Activated CD8-positive, alpha-beta T cell treated with anti-CD3 and anti-CD28 coated beads for 36 hours (primary cell): Measurements from ENCODE around the gene KNG1. TPM values are rescaled to one million over a fixed set of nuclear protein-coding genes. Genes with fewer than 3 reads are reported as not detected.
"Not testable (repeated sequence)": the region's sequence is repeated elsewhere in the genome, so short reads cannot be mapped to it uniquely, and the experiment has no call there.

ENCODE experiments used
- ATAC-seq: fragments of 200-7000 bp; cut with Tn5 transposase; one replicate; pipeline ENCODE4 v1.10.0; 2021; ENCODE audit warnings: mild to moderate bottlenecking, moderate library complexity
- CTCF ChIA-PET: fragments of 350-600 bp; sonication (Branson Sonifier 250); formaldehyde crosslinking; loops from one replicate; lab custom pipeline; 2021; ENCODE audit warnings: antibody characterized with exemption; lab: Charles Lee
- POLR2A ChIA-PET: fragments of 350-600 bp; sonication (Branson Sonifier 250); formaldehyde crosslinking; loops from one replicate; lab custom pipeline; 2021; ENCODE audit warnings: antibody characterized with exemption; lab: Charles Lee
- DNase-seq: peaks from one replicate; pipeline ENCODE4 v3.0.0-alpha.2; 2020
- H3K27ac Mint-ChIP-seq: one replicate; pipeline ENCODE4 v1.8.0; 2021; ENCODE audit warnings: mild to moderate bottlenecking, mixed read lengths
- H3K27me3 Mint-ChIP-seq: one replicate; pipeline ENCODE4 v1.8.0; 2021; ENCODE audit warnings: mixed read lengths
- H3K36me3 Mint-ChIP-seq: one replicate; pipeline ENCODE4 v1.8.0; 2021; ENCODE audit warnings: low read depth, mixed read lengths
- H3K4me1 Mint-ChIP-seq: one replicate; pipeline ENCODE4 v1.8.0; 2021; ENCODE audit warnings: low read depth, mixed read lengths
- H3K4me3 Mint-ChIP-seq: one replicate; pipeline ENCODE4 v1.8.0; 2021; ENCODE audit warnings: mild to moderate bottlenecking, moderate library complexity, mixed read lengths
- H3K9me3 Mint-ChIP-seq: one replicate; pipeline ENCODE4 v1.8.0; 2021; ENCODE audit warnings: mixed read lengths
- intact Hi-C: fragments of 100-400 bp; cut with micrococcal nuclease; formaldehyde crosslinking; loops from one replicate; pipeline ENCODE4 v1.10.0; 2022
- total RNA-seq, 2 experiments: library from RNA; stranded (reverse); gene quantifications; one replicate each; pipeline ENCODE4 v1.2.3, GENCODE V29; 2021
- TF ChIP-seq, protein P1 (sequence below): fragments of 200-600 bp; IDR thresholded peaks from one replicate; pipeline ENCODE4 v1.8.0; 2022; ENCODE audit warnings: antibody characterized with exemption, mild to moderate bottlenecking

KNG1 gene
- total RNA-seq, 2 experiments from 2014 or later = not detected

DNA sequence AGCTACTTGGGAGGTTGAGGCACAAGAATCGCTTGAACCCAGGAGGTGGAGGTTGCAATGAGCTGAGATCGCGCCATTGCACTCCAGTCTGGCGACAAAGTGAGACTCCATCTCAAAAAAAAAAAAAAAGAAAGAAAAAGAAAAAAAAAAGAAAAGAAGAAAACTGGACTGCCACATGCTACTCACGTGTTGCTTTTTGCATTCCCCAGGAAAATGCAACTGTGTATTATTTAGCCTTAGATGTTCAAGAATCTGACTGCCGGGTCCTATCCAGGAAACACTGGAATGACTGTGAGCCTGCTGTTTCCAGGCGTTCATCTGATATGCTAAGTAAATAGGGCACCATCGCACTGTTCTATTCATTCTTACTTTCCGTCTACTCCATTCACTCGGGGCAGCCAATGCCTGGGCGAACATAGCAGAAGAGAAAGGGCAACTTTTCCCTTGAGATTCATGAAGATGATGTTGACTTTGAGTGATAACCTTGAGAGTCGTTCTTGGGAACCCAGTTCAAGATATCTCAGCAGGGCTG is 30.0 kb upstream of the KNG1 start:
- TF ChIP-seq, protein P1, sequence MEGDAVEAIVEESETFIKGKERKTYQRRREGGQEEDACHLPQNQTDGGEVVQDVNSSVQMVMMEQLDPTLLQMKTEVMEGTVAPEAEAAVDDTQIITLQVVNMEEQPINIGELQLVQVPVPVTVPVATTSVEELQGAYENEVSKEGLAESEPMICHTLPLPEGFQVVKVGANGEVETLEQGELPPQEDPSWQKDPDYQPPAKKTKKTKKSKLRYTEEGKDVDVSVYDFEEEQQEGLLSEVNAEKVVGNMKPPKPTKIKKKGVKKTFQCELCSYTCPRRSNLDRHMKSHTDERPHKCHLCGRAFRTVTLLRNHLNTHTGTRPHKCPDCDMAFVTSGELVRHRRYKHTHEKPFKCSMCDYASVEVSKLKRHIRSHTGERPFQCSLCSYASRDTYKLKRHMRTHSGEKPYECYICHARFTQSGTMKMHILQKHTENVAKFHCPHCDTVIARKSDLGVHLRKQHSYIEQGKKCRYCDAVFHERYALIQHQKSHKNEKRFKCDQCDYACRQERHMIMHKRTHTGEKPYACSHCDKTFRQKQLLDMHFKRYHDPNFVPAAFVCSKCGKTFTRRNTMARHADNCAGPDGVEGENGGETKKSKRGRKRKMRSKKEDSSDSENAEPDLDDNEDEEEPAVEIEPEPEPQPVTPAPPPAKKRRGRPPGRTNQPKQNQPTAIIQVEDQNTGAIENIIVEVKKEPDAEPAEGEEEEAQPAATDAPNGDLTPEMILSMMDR = no peak
- H3K36me3 Mint-ChIP-seq = peaks cover 3% of the 10 kb centered on the region
- ChIA-PET POLR2A (no interaction called here), CTCF (interaction anchor here (1.6 kb wide), 1 partner anchor 70 kb away, joined by 3 read pairs; no protein-coding TSS in a partner anchor)
- H3K9me3 Mint-ChIP-seq = peaks cover 11% of the 10 kb centered on the region
- intact Hi-C loops = no loop called here
- no peak for DNase-seq
- H3K4me3 Mint-ChIP-seq = no peak overlapping the region
- ATAC-seq = no peak
- no peak overlapping the region for H3K27ac Mint-ChIP-seq
- H3K27me3 Mint-ChIP-seq = peaks cover 39% of the 10 kb centered on the region
- peaks cover 3% of the 10 kb centered on the region for H3K4me1 Mint-ChIP-seq

DNA sequence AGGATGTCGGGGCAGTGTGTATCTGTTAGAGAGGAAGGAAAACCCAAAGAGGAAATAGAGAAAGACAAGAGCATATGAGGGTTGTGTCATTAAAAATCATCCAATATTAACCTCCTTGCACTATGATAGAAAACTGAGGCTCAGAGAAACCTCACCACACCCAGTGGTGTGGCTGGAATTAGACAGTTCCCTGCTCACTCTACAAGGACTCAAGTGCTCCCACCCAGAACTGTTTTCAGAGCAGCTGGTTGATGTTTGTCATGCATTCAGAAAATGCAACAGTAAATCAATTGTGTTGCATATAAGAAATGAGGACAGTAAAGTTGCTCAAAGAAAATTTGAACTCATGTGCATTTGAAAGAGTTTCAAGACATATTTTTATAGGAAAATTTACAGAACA is 26.9 kb upstream of the KNG1 start:
- ATAC-seq, CTCF ChIA-PET, H3K4me1 Mint-ChIP-seq, H3K27ac Mint-ChIP-seq, POLR2A ChIA-PET, intact Hi-C loops, H3K36me3 Mint-ChIP-seq, DNase-seq, H3K4me3 Mint-ChIP-seq, H3K9me3 Mint-ChIP-seq: not testable (repeated sequence)
- H3K27me3 Mint-ChIP-seq = peaks cover 29% of the 10 kb centered on the region

DNA sequence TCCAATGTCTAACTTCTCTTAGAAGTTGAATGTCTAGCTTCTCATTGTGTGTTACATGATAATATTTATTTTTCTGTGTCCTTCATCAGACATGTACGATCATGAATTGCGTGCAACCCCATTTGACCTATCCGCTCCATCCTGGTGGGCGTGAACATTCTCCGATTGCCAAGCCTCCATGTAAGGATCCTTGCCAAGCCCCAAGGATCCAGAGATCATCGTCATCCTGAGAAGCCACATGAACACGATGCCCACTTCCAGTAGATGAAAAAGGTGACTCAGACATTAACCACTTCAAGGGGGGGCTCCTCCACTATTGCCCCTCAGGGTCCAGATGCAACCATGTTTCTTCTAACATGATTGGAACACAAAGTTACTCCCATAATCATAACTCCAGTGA is 25.5 kb upstream of the KNG1 start:
- DNase-seq = no peak
- POLR2A ChIA-PET = no interaction called here
- intact Hi-C loops = no loop called here
- Mint-ChIP-seq H3K27me3 (peaks cover 18% of the 10 kb centered on the region), H3K4me3 (no peak overlapping the region), H3K27ac (no peak overlapping the region), H3K4me1 (peaks cover 3% of the 10 kb centered on the region), H3K9me3 (no peaks in the 10 kb centered on the region), H3K36me3 (no peaks in the 10 kb centered on the region)
- no peak for ATAC-seq
- TF ChIP-seq, protein P1 = no peak
- CTCF ChIA-PET = interaction anchor here (1.2 kb wide), 1 partner anchor 16 kb away, joined by 3 read pairs; no protein-coding TSS in a partner anchor

DNA sequence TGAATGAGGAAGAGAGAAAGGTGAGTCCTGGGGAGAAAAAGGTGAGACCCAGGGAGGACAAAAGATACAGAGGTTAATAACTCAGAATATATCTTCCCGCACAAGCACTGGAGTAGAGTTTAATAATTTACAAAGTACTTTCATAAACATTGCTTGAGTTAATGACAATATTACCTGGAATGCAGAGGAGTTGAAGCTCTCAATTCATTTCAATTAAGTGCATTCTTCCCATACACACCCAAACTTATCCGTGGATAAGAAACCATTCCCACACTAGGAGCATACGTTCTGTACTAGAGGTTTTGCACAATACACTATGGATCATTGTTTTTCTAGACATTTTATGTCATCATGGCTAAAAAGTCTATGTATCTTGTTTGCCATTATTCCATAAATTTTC is 23.3 kb upstream of the KNG1 start:
- ChIA-PET POLR2A (no interaction called here), CTCF (no interaction called here)
- Mint-ChIP-seq H3K4me3 (no peak overlapping the region), H3K4me1 (peaks cover 3% of the 10 kb centered on the region), H3K27me3 (peaks cover 17% of the 10 kb centered on the region), H3K27ac (no peak overlapping the region), H3K36me3 (no peaks in the 10 kb centered on the region), H3K9me3 (no peaks in the 10 kb centered on the region)
- intact Hi-C loops = no loop called here
- TF ChIP-seq, protein P1 = no peak
- DNase-seq (no peak), ATAC-seq (no peak)

DNA sequence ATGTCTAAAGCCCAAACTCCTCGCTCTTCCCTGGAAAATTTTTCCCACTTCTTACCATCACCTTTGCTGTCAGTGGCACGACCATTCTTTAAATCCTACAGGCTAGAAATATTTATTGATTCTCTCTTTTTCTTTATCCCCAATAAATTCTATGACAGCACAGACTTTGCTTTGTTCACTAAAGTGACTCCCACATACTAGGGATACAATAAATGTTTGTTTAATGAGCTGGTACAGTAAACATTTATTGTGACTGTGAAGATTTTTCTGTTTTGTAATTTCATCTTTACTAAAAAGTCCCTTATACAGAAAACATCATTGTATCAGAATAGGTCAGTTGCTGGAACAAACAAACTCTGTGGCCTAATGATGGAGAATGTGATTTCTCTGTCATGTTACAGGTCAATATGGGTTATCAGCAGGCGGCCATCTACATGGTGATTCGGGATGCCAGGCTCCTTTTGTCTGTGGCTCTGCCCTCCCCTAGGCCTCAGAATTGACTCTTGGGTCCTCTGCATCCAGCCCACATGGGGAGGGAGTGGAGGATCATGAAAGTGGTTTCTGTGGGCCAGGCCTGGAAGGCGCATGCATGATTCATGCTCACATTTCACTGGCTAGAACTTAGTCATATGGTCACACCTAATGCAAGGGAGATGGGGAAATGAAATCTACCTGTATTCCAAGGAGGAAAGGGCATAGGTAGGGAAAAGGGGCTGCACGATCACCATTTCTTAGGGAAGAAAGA is 22.7 kb upstream of the KNG1 start:
- DNase-seq = peak; percentile 11
- no peak overlapping the region for H3K4me3 Mint-ChIP-seq
- H3K27me3 Mint-ChIP-seq = peaks cover 17% of the 10 kb centered on the region
- no peak overlapping the region for H3K27ac Mint-ChIP-seq
- no peaks in the 10 kb centered on the region for H3K9me3 Mint-ChIP-seq
- TF ChIP-seq, protein P1 = no peak
- H3K36me3 Mint-ChIP-seq = no peaks in the 10 kb centered on the region
- CTCF ChIA-PET = no interaction called here
- H3K4me1 Mint-ChIP-seq = peaks cover 3% of the 10 kb centered on the region
- intact Hi-C loops = no loop called here
- POLR2A ChIA-PET = no interaction called here
- ATAC-seq = no peak
